Gastrocnemius medialis (tissue), 4 donors: ENCODE measurements around the gene FAM107B.

Experiments
- CTCF ChIP-seq, 5 experiments: fragments of 450-650 bp in 3 of 5; fragments of 200-600 bp in 2 of 5; sonication (generic) in 2 of 5; IDR thresholded peaks in 4 of 5; conservative IDR thresholded peaks in 1 of 5; 1 replicate in 4 of 5; 2 replicates in 1 of 5; pipeline ENCODE4 v1.5.1; 2016 to 2019; ENCODE audit warnings: antibody characterized with exemption in 5 of 5, mild to moderate bottlenecking in 3 of 5, moderate library complexity in 3 of 5
- POLR2A ChIP-seq, 2 donors: fragments of 450-650 bp; IDR thresholded peaks; one replicate each; pipeline ENCODE4 v1.6.1; 2017; ENCODE audit warnings: antibody characterized with exemption in 2 of 2, mild to moderate bottlenecking in 2 of 2, moderate library complexity in 2 of 2

DNA sequence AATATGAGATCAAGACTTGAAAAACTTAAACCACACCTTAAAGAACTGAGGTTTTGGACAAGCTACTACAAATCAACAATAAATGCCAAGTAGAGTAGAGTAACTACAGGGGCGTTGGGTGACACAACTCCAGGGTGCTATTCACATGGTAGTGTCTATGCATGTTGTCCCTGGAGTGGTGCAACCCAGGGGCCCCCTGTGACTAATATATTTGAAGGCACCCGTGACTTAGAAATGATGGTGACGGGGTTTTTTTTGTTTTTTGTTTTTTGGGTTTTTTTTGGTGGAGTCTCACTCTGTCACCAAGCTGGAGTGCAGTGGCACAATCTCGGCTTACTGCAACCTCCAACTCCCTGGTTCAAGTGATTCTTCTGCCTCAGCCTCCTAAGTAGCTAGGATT is 106.9 kb downstream of the FAM107B start:
- TF ChIP-seq CTCF (IDR thresholded peaks at IDR 0.05 in 4 of 5, conservative IDR thresholded peaks at IDR 0.05 in 1 of 5), result no peak
- no peak for TF ChIP-seq POLR2A (IDR thresholded peaks at IDR 0.05)
